NB4 (cell line): ENCODE measurements around the gene SLC9A4.

Source experiments
- MYC ChIP-seq: IDR thresholded peaks from 2 replicates; pipeline ENCODE4 v1.6.1; 2011; ENCODE audit warnings: low read depth, low read length
- POLR2A ChIP-seq: IDR thresholded peaks from 2 replicates; pipeline ENCODE4 v1.6.1; 2011; ENCODE audit warnings: mild to moderate bottlenecking; ENCODE audit not compliant: insufficient read length; ENCODE audit errors: extremely low read depth
- TF ChIP-seq, protein P1 (sequence below): IDR thresholded peaks from one replicate; pipeline ENCODE4 v1.5.1; 2012; ENCODE audit warnings: low read depth, low read length
- TF ChIP-seq, protein P2 (sequence below): IDR thresholded peaks from 2 replicates; pipeline ENCODE4 v1.6.1; 2011; ENCODE audit warnings: low read depth, low read length

DNA sequence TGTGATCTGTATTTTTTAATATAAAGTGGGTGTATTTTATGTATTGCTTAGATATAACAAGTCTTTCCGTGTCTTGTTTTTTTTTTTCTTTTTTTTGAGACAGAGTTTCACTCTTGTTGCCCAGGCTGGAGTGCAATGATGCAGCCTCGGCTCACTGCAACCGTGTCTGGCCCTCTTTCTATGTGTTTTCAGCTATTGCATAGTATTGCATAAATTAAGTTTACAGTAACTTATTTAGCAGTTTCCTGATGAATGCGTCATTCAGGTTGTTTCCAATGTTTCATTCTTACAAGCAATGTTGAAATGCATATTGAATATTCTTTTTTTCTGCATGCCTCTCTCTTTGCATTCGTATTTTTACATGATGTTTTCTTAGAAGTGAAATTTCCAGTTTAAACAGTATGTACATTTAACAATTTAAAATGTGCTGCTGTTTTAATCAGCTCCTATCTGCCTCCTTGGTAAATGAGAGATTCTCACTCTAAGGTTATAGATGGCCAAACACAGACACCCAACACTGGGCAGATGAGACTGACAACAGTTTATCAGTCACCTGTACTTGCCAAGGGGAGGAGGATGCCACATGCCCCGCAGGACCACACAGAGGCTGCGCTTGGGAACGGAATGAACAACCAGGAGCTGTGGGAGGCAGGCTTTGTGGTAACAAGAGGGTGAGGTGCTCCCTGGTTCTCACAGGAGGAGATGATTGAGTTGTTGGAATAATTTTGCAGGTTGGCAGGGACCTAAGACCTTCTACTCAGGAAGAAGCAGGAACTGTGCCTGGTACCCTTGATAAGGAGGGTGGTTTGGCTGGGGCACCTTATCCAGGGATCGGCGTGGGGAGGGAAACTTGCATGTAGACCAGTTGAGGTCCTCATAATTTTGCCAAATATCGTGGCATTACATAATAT, 7.5 kb downstream of the SLC9A4 start:
- TF ChIP-seq, protein P1, sequence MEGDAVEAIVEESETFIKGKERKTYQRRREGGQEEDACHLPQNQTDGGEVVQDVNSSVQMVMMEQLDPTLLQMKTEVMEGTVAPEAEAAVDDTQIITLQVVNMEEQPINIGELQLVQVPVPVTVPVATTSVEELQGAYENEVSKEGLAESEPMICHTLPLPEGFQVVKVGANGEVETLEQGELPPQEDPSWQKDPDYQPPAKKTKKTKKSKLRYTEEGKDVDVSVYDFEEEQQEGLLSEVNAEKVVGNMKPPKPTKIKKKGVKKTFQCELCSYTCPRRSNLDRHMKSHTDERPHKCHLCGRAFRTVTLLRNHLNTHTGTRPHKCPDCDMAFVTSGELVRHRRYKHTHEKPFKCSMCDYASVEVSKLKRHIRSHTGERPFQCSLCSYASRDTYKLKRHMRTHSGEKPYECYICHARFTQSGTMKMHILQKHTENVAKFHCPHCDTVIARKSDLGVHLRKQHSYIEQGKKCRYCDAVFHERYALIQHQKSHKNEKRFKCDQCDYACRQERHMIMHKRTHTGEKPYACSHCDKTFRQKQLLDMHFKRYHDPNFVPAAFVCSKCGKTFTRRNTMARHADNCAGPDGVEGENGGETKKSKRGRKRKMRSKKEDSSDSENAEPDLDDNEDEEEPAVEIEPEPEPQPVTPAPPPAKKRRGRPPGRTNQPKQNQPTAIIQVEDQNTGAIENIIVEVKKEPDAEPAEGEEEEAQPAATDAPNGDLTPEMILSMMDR: no peak
- TF ChIP-seq POLR2A: no peak
- no peak for TF ChIP-seq MYC
- TF ChIP-seq, protein P2, sequence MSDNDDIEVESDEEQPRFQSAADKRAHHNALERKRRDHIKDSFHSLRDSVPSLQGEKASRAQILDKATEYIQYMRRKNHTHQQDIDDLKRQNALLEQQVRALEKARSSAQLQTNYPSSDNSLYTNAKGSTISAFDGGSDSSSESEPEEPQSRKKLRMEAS: no peak
